Forelimb muscle (tissue), 1 donor: Measurements from ENCODE around the gene IL4I1. TPM values are rescaled to one million over a fixed set of nuclear protein-coding genes. Genes with fewer than 3 reads are reported as not detected.

ENCODE experiments used
- DNase-seq: peaks from one replicate; pipeline ENCODE4 v3.0.0-alpha.2; 2013; ENCODE audit warnings: low read depth
- polyA plus RNA-seq: library from polyadenylated mRNA; unstranded; fragments of 120-200 nt; gene quantifications from one replicate; pipeline ENCODE4 v1.2.1, GENCODE V29; 2013; ENCODE audit not compliant: insufficient read length

Gene IL4I1
- polyA plus RNA-seq, 1 donor, result 1.0 TPM

DNA sequence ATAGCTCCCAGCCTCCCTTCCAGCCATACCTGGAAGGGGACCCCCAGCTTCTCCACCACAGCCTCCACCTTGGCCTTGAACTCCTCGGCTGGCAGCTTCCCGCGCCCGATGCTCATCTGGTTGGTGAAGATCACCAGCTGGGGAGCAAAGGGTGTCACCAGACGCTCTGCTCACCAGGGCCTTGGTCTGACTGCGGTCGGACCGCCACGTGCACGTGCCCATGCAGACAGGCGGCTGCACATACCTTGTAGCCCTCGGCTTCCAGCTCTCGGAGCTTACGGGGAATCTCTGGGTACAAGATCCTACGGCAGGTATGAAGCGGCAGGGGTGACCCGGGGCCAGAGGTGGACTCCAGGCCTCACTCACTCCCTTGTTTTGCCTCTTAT is 32.8 kb downstream of the IL4I1 start:
- no peak for DNase-seq

- DNase-seq, result no peak
Observed at GRCh38 chr19:49863254-49863934, 33.3 kb downstream of the IL4I1 start.

GRCh38 chr19:49862391-49863253 is 34.1 kb downstream of the IL4I1 start:
- DNase-seq, result no peak

GRCh38 chr19:49861541-49862378 is 34.9 kb downstream of the IL4I1 start:
- no peak for DNase-seq

DNA sequence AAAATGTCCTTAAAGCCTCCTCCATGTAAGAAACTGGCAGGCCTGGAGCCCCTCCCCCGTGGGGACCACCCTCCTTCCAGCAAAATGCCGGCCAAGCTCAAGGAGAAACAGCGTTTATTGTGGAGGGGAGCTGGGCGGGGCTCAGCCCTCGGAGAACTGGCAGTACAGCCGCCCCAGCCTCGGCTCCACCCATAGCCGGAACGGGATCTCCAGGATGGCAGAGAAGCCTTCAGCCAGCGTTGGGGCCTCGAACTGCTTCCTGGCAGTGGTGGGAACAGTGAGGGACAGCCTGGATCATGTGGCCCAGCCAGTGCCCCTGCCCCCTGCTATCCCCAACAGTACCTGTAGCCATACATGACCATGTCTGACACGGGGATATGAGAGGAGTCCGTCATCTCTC is 35.6 kb downstream of the IL4I1 start:
- DNase-seq, result no peak

- DNase-seq, result no peak
Observed at GRCh38 chr19:49860336-49861102, 36.2 kb downstream of the IL4I1 start.

DNA sequence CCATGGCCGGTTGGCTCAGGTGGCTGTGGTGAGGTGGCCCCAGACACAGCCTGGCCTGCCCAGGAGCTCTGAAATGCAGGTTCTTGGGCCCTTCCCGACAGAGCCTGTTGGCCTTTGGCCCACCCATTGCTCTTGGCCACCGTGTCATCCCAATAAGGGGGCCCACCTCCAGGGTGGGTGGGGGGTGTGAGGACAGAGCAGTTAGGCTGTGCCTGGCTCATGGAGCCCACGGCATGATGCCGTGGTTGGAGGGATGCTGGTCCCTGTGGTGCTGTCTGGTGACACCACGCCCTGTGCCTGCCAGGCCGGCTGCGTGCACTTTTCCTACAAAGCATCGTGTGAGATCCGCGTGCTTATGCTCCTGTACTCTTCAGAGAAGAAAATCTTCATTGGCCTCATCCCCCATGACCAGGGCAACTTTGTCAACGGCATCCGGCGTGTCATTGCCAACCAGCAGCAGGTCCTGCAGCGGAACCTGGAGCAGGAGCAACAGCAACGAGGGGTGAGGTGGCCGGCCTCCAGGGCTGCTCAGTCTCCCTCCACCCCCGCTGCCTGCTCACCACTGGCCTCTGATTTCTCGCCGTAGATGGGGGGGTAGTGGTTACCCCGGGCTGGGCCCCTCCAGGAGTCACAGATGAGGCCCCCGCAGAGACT is 36.9 kb downstream of the IL4I1 start:
- DNase-seq, result no peak

- DNase-seq, result no peak
Observed at GRCh38 chr19:49858088-49858985, 38.4 kb downstream of the IL4I1 start.

GRCh38 chr19:49857838-49858087 is 38.9 kb downstream of the IL4I1 start:
- no peak for DNase-seq

DNA sequence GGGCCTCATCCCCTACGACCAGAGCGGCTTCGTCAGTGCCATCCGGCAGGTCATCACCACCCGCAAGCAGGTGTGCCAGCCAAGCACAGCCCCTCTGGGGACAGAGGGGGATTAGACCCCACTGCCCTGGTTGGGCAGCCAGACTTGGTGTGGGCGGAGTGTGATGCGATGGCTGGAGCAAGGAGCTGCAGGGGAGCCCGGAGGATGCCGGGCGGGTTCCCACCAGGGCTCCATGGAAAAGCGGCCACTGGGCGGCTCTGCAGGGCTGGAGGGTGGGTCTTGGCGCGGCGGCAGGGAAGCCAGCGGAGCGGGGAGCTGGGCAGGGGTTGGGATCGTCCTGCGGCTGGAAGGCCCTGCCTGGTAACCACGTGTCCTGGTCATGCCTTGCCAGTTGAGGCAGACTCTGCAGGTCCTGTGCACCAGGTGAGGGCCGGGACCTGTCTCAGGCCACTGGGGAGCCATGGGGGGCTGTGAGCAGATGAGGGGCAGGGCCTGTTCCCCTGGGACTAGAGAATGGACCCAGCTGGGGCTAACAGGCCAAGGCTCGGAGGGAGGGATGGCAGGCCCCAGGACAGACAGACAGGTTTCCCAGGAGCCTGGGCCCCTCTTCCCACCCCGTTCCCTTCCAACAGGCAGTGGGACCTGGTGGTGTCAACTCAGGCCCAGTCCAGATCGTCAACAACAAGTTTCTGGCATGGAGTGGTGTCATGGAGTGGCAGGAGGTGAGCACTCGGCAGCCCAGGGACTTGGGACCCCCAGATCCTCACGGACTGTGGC is 39.4 kb downstream of the IL4I1 start:
- no peak for DNase-seq

DNA sequence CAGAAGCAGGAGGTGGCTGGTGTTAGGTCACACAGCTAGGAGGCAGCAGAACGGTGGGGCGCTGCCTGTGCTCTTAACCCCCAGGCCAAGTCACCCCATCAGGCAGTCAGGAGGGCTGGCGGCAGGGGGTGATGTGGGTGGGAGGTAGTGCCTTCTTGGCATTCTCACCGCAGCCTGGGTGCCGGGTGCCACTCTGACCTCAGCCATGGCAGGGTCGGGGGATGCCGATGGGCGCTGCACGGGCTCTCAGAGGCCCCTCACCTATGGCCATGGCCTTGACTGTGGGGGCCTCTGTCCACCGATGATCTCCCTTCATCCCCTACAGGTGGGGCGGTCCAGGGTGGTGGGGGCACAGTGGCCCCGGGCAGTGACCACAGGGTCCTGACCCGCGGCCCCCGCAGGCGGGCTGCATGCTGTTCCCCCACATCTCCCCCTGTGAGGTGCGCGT is 40.1 kb downstream of the IL4I1 start:
- DNase-seq, result no peak

DNA sequence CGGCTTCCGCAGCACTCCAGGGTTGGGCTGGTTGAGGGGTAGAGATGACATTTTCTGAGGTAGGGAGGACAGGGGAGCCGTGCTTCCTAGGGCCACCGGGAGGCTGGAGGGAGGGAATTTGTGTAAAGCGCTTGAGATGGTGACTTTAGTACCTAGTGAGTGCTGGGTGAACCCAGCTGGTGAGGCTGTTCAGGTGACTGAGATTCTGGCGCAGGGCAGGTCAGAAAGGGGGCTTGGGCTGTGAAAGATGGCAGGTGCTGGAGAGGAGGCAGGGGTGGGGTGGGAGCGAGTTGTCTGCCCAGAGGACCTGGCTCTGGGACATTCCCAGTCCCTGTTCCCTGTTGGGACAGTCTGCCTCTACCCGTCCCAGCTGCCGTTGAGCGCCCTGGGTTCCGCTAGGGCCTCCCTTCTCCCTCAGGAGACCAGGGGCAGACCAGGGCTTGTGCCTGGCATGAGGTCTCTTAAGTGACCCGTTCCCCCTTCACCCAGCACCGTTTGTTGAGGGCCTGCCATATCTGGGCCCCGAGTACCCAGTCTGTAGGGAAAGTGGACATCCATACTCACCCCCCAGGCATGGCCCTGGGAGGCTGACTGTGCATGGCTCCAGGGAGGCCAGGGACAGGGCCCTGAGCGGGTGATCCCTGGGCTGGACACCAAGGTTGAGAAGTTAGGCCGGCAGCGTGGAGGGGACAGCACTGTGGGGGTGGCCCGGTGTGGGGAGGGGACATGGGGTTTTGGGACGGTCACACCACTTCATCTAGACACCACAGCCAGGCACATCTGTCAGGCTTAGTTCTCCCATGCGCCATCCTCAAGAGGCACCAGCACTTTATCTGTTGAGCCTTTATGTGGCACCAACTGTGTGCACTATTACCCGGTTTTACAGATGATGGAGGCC is 40.8 kb downstream of the IL4I1 start:
- DNase-seq, result no peak

DNA sequence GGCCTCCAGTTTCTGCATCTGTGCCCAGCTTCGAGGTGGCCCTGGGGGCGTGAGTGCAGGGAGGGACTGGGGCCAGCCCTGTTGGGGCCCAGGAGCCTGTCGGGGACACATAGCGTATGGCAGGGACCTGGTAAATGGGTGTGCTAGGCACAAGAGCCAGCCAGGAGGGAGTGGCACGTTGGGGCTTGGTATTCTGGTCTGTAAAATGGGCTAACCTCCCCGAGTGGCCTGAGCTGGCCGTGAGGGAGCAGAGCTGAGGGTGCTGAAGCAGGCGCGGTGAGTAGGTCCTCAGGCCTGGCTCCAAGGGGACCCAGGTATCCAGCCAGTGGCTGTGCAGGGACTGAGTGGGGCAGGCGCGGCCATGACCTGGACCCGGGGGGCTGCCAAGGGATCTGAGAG is 41.4 kb downstream of the IL4I1 start:
- DNase-seq, result no peak

GRCh38 chr19:49854378-49855263 is 42.1 kb downstream of the IL4I1 start:
- no peak for DNase-seq

GRCh38 chr19:49853852-49854377 is 42.8 kb downstream of the IL4I1 start:
- no peak for DNase-seq

- no peak for DNase-seq
Observed at GRCh38 chr19:49852631-49853126, 44.0 kb downstream of the IL4I1 start.
